Subcutaneous adipose tissue (tissue), 4 donors: ENCODE results near the gene SERAC1. TPM values are rescaled to one million over a fixed set of nuclear protein-coding genes. Genes with fewer than 3 reads are reported as not detected.

Experiments
- CTCF ChIP-seq: fragments of 450-650 bp; IDR thresholded peaks from one replicate; pipeline ENCODE4 v1.5.1; 2016; ENCODE audit warnings: low read depth, mild to moderate bottlenecking, control low read depth, antibody characterized with exemption, moderate library complexity
- total RNA-seq, 4 donors: library from RNA; depleted of rRNA; stranded (reverse); fragments of >200 nt; gene quantifications; one replicate each; pipeline ENCODE4 v1.1.0, GENCODE V29; 2016

The SERAC1 gene
- total RNA-seq, 4 donors from 2014 or later, result 6.2 to 13.4 (median 12.0) TPM

GRCh38 chr6:158080849-158081656 is 87.0 kb downstream of the SERAC1 start:
- no peak for TF ChIP-seq CTCF

- no peak for TF ChIP-seq CTCF
These were observed 89.7 kb downstream of the SERAC1 start for GRCh38 chr6:158078320-158078719.

GRCh38 chr6:158077676-158078075 is 90.4 kb downstream of the SERAC1 start:
- no peak for TF ChIP-seq CTCF

- no peak for TF ChIP-seq CTCF
These were observed 91.5 kb downstream of the SERAC1 start for GRCh38 chr6:158076548-158076947.

- no peak for TF ChIP-seq CTCF
These were observed 94.3 kb downstream of the SERAC1 start for GRCh38 chr6:158073776-158074175.

GRCh38 chr6:158072083-158072721 is 95.9 kb downstream of the SERAC1 start:
- no peak for TF ChIP-seq CTCF
